Mesenchymal stem cell (in vitro differentiated cells and primary cell): Measurements from ENCODE around the gene TPPP.
"Not testable (repeated sequence)": the region's sequence is repeated elsewhere in the genome, so short reads cannot be mapped to it uniquely, and the experiment has no call there.

Experiments
- DNase-seq: peaks from one replicate; pipeline ENCODE4 v3.0.0-alpha.2; 2013
- H2AFZ ChIP-seq: one replicate; pipeline ENCODE4 v1.6.1; 2013; ENCODE audit warnings: low read depth, mild to moderate bottlenecking, control low read depth, inconsistent platforms, low read length, moderate library complexity
- H2AK5ac ChIP-seq: 2 replicates; pipeline ENCODE4 v1.6.1; 2013; ENCODE audit warnings: low read length, moderate library complexity, mild to moderate bottlenecking, inconsistent platforms; ENCODE audit not compliant: severe bottlenecking
- H2BK120ac ChIP-seq: one replicate; pipeline ENCODE4 v1.6.1; 2013; ENCODE audit warnings: low read depth, mild to moderate bottlenecking, inconsistent platforms, low read length, moderate library complexity
- H2BK12ac ChIP-seq, 2 experiments: one replicate each; pipeline ENCODE4 v1.6.1; 2013; ENCODE audit warnings: inconsistent platforms in 2 of 2, low read length in 2 of 2, mild to moderate bottlenecking in 2 of 2, moderate library complexity in 2 of 2, control low read depth in 1 of 2
- H2BK15ac ChIP-seq: one replicate; pipeline ENCODE4 v1.6.1; 2013; ENCODE audit warnings: mild to moderate bottlenecking, low read depth, inconsistent platforms; ENCODE audit not compliant: poor library complexity, severe bottlenecking
- H2BK5ac ChIP-seq: 2 replicates; pipeline ENCODE4 v1.6.1; 2013; ENCODE audit warnings: low read depth, mild to moderate bottlenecking, low read length, control low read depth, inconsistent platforms; ENCODE audit not compliant: poor library complexity, severe bottlenecking
- H3K14ac ChIP-seq, 2 experiments: one replicate each; pipeline ENCODE4 v1.6.1; 2013; ENCODE audit warnings: inconsistent platforms in 2 of 2, low read length in 2 of 2, control low read depth in 1 of 2, mild to moderate bottlenecking in 1 of 2, moderate library complexity in 1 of 2
- H3K18ac ChIP-seq, 2 experiments: one replicate each; pipeline ENCODE4 v1.6.1; 2013; ENCODE audit warnings: inconsistent platforms in 2 of 2, low read length in 2 of 2, control low read depth in 1 of 2, low read depth in 1 of 2, mild to moderate bottlenecking in 1 of 2
- H3K23ac ChIP-seq, 2 experiments: one replicate each; pipeline ENCODE4 v1.6.1; 2013; ENCODE audit warnings: inconsistent platforms in 2 of 2, low read length in 2 of 2, mild to moderate bottlenecking in 2 of 2, moderate library complexity in 2 of 2, control low read depth in 1 of 2
- H3K27ac ChIP-seq: 2 replicates; pipeline ENCODE4 v1.5.1; 2013; ENCODE audit warnings: mild to moderate bottlenecking, moderate library complexity, low read length, control low read depth, inconsistent platforms; ENCODE audit not compliant: poor library complexity, severe bottlenecking
- H3K27me3 ChIP-seq, 2 experiments: 2 replicates each; pipeline versions ENCODE4 v1.6.1 to v1.7.0; 2013; ENCODE audit warnings: low read length in 2 of 2, mild to moderate bottlenecking in 2 of 2, moderate library complexity in 2 of 2, control low read depth in 1 of 2, inconsistent platforms in 1 of 2; ENCODE audit not compliant: control insufficient read depth in 1 of 2, insufficient read depth in 1 of 2
- H3K36me3 ChIP-seq, 2 experiments: 2 replicates each; pipeline versions ENCODE4 v1.6.1 to v1.7.0; 2013; ENCODE audit warnings: low read length in 2 of 2, control low read depth in 1 of 2, inconsistent platforms in 1 of 2, low read depth in 1 of 2, mild to moderate bottlenecking in 1 of 2; ENCODE audit not compliant: insufficient read depth in 2 of 2, control insufficient read depth in 1 of 2
- H3K4ac ChIP-seq, 2 experiments: one replicate each; pipeline ENCODE4 v1.6.1; 2013; ENCODE audit warnings: inconsistent platforms in 2 of 2, low read length in 2 of 2, mild to moderate bottlenecking in 2 of 2, moderate library complexity in 2 of 2, control low read depth in 1 of 2, low read depth in 1 of 2
- H3K4me1 ChIP-seq: 2 replicates; pipeline ENCODE4 v1.6.1; 2013; ENCODE audit warnings: low read depth, low read length, control low read depth; ENCODE audit not compliant: control insufficient read depth, insufficient read depth
- H3K4me2 ChIP-seq: 2 replicates; pipeline ENCODE4 v1.6.1; 2013; ENCODE audit warnings: low read length, mild to moderate bottlenecking, inconsistent platforms; ENCODE audit not compliant: poor library complexity, severe bottlenecking
- H3K4me3 ChIP-seq, 2 experiments: 2 replicates each; pipeline versions ENCODE4 v1.5.1 to v1.7.0; 2013; ENCODE audit warnings: low read length in 2 of 2, mild to moderate bottlenecking in 2 of 2, control low read depth in 1 of 2, low read depth in 1 of 2; ENCODE audit not compliant: insufficient read depth in 1 of 2
- H3K79me1 ChIP-seq: replicated peaks from 2 replicates; pipeline ENCODE4 v1.6.1; 2013; ENCODE audit warnings: mild to moderate bottlenecking, control low read depth, low read length, inconsistent platforms; ENCODE audit not compliant: poor library complexity, severe bottlenecking
- H3K9ac ChIP-seq: 2 replicates; pipeline ENCODE4 v1.7.0; 2013; ENCODE audit warnings: mild to moderate bottlenecking, low read length, moderate library complexity
- H3K9me3 ChIP-seq: 2 replicates; pipeline ENCODE4 v1.7.0; 2013; ENCODE audit warnings: mild to moderate bottlenecking, low read length; ENCODE audit not compliant: control insufficient read depth
- H4K8ac ChIP-seq: one replicate; pipeline ENCODE4 v1.6.1; 2013; ENCODE audit warnings: inconsistent platforms, mild to moderate bottlenecking, low read length, moderate library complexity
- H4K91ac ChIP-seq: one replicate; pipeline ENCODE4 v1.6.1; 2013; ENCODE audit warnings: mild to moderate bottlenecking, low read length, inconsistent platforms
- WGBS: methylation state at CpG from one replicate; pipeline ENCODE4 v1.1.7; 2013; ENCODE audit warnings: mixed read lengths; 5-methylcytosine and 5-hydroxymethylcytosine counted together

Gene TPPP

DNA sequence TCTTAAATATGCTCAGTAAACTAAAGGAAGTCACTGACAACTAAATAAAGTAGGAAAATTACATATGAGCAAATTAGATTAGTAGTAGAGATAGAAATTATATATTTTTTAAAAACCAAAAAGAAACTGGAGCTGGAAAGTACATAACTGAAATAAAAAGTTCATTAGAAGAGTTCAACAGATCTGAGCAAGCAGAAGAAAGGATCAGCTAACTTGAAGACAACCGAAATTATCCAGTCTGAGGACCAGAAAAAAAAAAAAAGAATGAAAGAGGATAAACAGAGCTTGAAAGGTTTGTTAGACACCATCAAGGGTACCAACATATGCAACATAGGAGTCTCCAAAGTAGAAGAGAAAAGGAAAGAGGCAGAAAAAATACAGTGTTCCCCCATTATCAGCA lies 26.2 kb upstream of the TPPP start:
- not testable (repeated sequence) for H3K18ac ChIP-seq, H3K4me3 ChIP-seq, H4K91ac ChIP-seq, H3K36me3 ChIP-seq, H3K4ac ChIP-seq, H3K27me3 ChIP-seq, H3K4me1 ChIP-seq, H3K23ac ChIP-seq, H2BK120ac ChIP-seq, H3K9me3 ChIP-seq, H2BK12ac ChIP-seq, DNase-seq, H2AK5ac ChIP-seq, H4K8ac ChIP-seq, H3K79me1 ChIP-seq, H3K27ac ChIP-seq, H2BK15ac ChIP-seq, H3K4me2 ChIP-seq, H3K9ac ChIP-seq, H2BK5ac ChIP-seq, H2AFZ ChIP-seq, H3K14ac ChIP-seq
- WGBS: 58% methylated on average over 1 of the region's 1 CpG

DNA sequence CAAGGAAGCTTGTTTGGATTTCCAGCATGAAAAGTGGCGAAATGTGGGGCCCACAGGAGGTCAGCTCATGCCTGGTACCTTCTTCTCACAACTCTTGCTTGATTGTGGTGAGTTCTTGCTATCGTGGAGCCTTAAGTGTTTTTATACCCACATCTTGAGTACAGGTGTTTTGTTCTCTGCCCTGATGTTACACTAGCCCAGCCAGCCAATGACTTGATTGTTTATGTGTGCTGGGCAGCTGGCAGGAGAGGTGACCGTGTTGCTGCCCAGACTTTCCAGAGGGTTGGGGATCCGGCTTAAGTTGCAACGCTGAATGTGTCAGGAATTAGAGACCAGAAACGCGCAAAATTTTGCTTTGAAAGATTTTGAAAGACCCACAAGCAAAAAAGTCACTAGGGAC lies 24.0 kb upstream of the TPPP start:
- no peaks in the 10 kb centered on the region for H3K4me1 ChIP-seq
- no peaks in the 10 kb centered on the region for H3K36me3 ChIP-seq
- no peak overlapping the region for H2BK120ac ChIP-seq
- no peak overlapping the region for H3K27ac ChIP-seq
- H3K4me3 ChIP-seq: no peak overlapping the region
- peaks cover 3 to 4% of the 10 kb centered on the region in 2 experiments for H3K27me3 ChIP-seq
- no peak overlapping the region for H3K4ac ChIP-seq
- no peak for DNase-seq
- no peak overlapping the region for H3K14ac ChIP-seq
- no peak overlapping the region for H3K18ac ChIP-seq
- WGBS: 70% methylated on average over 7 of the region's 7 CpGs
- H3K9ac ChIP-seq: no peak overlapping the region
- H2BK5ac ChIP-seq: no peak overlapping the region
- no peak overlapping the region for H3K23ac ChIP-seq
- H2AFZ ChIP-seq: no peak overlapping the region
- H2AK5ac ChIP-seq: no peak overlapping the region
- H2BK15ac ChIP-seq: no peak overlapping the region
- H2BK12ac ChIP-seq: no peak overlapping the region
- no peak overlapping the region for H4K8ac ChIP-seq
- no peaks in the 10 kb centered on the region for H3K9me3 ChIP-seq
- no peak overlapping the region for H3K4me2 ChIP-seq
- H4K91ac ChIP-seq: no peak overlapping the region
- no peaks in the 10 kb centered on the region for H3K79me1 ChIP-seq

- not testable (repeated sequence) for H3K36me3 ChIP-seq, DNase-seq, H2AFZ ChIP-seq, H4K91ac ChIP-seq, H3K14ac ChIP-seq, H3K4me3 ChIP-seq, H3K9me3 ChIP-seq, H3K18ac ChIP-seq, H3K4me1 ChIP-seq, H2AK5ac ChIP-seq, H3K79me1 ChIP-seq, H2BK5ac ChIP-seq, H2BK15ac ChIP-seq, H3K4ac ChIP-seq, H3K9ac ChIP-seq, H3K23ac ChIP-seq, H2BK12ac ChIP-seq, H2BK120ac ChIP-seq, H3K27me3 ChIP-seq, H4K8ac ChIP-seq, H3K4me2 ChIP-seq, H3K27ac ChIP-seq
- WGBS: 67% methylated on average over 3 of the region's 4 CpGs
These were observed 23.6 kb upstream of the TPPP start for GRCh38 chr5:716740-717139.

- H3K9ac ChIP-seq, H2AK5ac ChIP-seq, H2BK15ac ChIP-seq, H3K4me3 ChIP-seq, DNase-seq, H3K4me2 ChIP-seq, H4K91ac ChIP-seq, H3K27ac ChIP-seq, H2BK120ac ChIP-seq, H4K8ac ChIP-seq, H3K79me1 ChIP-seq, H3K4me1 ChIP-seq, H2BK5ac ChIP-seq, H2BK12ac ChIP-seq, H3K36me3 ChIP-seq, H2AFZ ChIP-seq, H3K9me3 ChIP-seq, H3K23ac ChIP-seq, H3K4ac ChIP-seq, H3K14ac ChIP-seq, H3K18ac ChIP-seq: not testable (repeated sequence)
- H3K27me3 ChIP-seq: peaks cover 3 to 12% of the 10 kb centered on the region in 2 experiments
- 67% methylated on average over 2 of the region's 4 CpGs for WGBS
These were observed 22.5 kb upstream of the TPPP start for GRCh38 chr5:715636-716035.
